ENCODE measurements around the gene OST4. TPM values are rescaled to one million over a fixed set of nuclear protein-coding genes. Genes with fewer than 3 reads are reported as not detected.
"Not testable (repeated sequence)": the region's sequence is repeated elsewhere in the genome, so short reads cannot be mapped to it uniquely, and the experiment has no call there.

OST4 gene
- total and polyA plus RNA-seq, 11 donors = 215 to 517 (median 343) TPM

DNA sequence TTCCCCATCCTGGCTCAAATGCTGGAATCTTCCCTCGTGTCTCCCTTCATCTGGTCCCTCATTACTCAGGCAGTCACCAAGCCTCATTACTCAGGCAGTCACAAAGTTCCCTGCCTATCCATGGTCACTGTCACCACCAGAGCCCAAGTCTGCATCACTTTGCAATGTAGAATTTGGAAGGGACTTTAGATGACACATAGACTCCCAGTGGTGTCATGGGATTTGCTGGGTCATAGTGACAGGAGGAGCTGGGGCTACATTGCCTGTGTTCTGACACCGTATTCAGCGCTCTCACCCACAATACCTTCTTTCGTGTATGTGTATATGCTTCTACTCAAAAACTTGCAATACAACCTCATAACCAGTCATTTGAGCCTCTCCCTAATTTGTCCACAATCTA is 4.9 kb upstream of the OST4 start:
- no peaks in the 10 kb centered on the region for H3K9me3 ChIP-seq
- no peaks in the 10 kb centered on the region for H3K36me3 ChIP-seq
- DNase-seq (no peak), ATAC-seq (no peak)
- H3K4me1 ChIP-seq = peaks cover 0 to 75% (median 36%) of the 10 kb centered on the region in 12 donors
- no peak overlapping the region for H3K4me3 ChIP-seq
- 79 to 86% (median 83%) methylated on average over 4 of the region's 4 CpGs for WGBS, 4 donors
- no peaks in the 10 kb centered on the region for H3K27me3 ChIP-seq
- intact Hi-C loops (cut with DNase I) = no loop called here
- TF ChIP-seq, protein P1, sequence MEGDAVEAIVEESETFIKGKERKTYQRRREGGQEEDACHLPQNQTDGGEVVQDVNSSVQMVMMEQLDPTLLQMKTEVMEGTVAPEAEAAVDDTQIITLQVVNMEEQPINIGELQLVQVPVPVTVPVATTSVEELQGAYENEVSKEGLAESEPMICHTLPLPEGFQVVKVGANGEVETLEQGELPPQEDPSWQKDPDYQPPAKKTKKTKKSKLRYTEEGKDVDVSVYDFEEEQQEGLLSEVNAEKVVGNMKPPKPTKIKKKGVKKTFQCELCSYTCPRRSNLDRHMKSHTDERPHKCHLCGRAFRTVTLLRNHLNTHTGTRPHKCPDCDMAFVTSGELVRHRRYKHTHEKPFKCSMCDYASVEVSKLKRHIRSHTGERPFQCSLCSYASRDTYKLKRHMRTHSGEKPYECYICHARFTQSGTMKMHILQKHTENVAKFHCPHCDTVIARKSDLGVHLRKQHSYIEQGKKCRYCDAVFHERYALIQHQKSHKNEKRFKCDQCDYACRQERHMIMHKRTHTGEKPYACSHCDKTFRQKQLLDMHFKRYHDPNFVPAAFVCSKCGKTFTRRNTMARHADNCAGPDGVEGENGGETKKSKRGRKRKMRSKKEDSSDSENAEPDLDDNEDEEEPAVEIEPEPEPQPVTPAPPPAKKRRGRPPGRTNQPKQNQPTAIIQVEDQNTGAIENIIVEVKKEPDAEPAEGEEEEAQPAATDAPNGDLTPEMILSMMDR (IDR thresholded peaks at IDR 0.05) = no peak
- TF ChIP-seq POLR2A (IDR thresholded peaks at IDR 0.05) = no peak
- H3K27ac ChIP-seq = peak overlapping the region in 3 of 12 donors; percentile 93 to 97 (median 96)

DNA sequence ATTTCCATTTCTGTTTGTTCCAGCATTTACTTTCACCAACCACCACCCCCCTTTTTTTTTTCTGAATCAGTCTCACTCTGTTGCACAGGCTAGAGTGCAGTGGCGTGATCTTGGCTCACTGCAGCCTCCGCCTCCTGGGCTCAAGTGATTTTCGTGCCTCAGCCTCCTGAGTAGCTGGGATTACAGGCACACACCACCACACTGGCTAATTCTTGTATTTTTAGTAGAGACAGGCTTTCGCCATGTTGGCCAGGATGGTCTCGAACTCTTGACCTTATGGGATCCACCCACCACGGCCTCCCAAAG is 4.1 kb upstream of the OST4 start:
- intact Hi-C loops (cut with DNase I); H3K9me3 ChIP-seq; H3K27me3 ChIP-seq; H3K36me3 ChIP-seq; ATAC-seq; H3K4me3 ChIP-seq; DNase-seq: not testable (repeated sequence)
- H3K27ac ChIP-seq = peak overlapping the region in 8 of 12 donors; percentile 41 to 99 (median 96)
- WGBS, 4 donors = 81 to 86% (median 82%) methylated on average over 6 of the region's 6 CpGs
- peaks cover 0 to 75% (median 36%) of the 10 kb centered on the region in 12 donors for H3K4me1 ChIP-seq

DNA sequence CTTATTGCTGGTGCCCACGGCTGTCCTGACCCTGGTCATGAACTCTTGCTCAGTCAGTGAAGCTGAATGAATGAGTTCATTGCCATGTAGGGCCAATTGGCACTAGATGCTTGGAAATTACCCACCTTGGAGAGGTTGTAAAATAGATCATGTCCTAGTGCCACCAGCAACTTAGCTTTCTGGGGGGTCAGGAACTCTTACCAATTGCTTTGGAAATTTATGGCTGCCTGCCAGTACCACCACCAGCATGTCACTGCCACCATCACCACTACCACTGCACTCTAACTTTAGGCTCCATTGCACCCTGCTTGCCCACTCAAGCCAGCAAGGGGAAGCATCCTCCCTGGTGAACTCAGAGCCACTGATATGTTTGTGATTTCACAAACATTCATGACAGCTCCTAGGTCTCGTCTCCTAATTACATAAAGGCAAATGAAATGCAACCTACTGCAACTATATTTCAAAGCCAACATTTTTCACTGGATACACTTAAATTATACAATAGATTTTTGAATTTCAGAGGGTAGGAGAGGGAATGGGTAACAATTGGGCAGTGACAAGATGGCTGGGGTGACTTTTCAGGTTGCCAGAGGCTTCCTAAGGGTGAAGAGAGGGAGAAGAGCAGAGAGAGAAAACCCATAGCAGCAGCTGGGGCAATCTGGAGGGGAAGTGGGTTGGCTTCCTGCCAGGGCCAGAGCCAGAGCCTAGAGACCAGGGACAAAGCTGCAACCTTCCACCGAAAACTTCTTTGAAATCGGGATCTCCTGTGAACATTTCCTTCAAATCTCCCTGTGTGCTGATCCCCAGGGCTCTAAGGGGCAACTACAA is 3.5 kb upstream of the OST4 start:
- no peak for TF ChIP-seq POLR2A (IDR thresholded peaks at IDR 0.05)
- TF ChIP-seq, protein P1 (IDR thresholded peaks at IDR 0.05) = no peak
- peak in 4 of 5 donors; percentile 60 to 87 (median 71) for DNase-seq
- intact Hi-C loops (cut with DNase I) = loop anchor here in 2 of 10 donors (5.0 kb wide), 2 partner anchors 38 to 43 kb away; partner anchors contain the start of gene TMEM214 (in 1 of the 2)

GRCh38 chr2:27073782-27074181 is 2.3 kb upstream of the OST4 start:
- H3K9me3 ChIP-seq = no peaks in the 10 kb centered on the region
- no peak overlapping the region for H3K4me3 ChIP-seq
- no peaks in the 10 kb centered on the region for H3K27me3 ChIP-seq
- TF ChIP-seq POLR2A (IDR thresholded peaks at IDR 0.05) = no peak
- TF ChIP-seq, protein P1 (IDR thresholded peaks at IDR 0.05) = no peak
- peaks cover 3 to 82% (median 47%) of the 10 kb centered on the region in 12 donors for H3K4me1 ChIP-seq
- 26 to 50% (median 35%) methylated on average over 2 of the region's 2 CpGs for WGBS, 4 donors
- H3K27ac ChIP-seq = peak overlapping the region in 11 of 12 donors; percentile 30 to 99 (median 95)
- ATAC-seq = no peak
- no peak for DNase-seq
- intact Hi-C loops (cut with DNase I) = loop anchor here in 2 of 10 donors (2.0 to 5.0 kb wide), 3 partner anchors 23 to 41 kb away; partner anchors contain the start of genes AGBL5 (in 1 of the 2) and TMEM214 (in 1 of the 2)
- H3K36me3 ChIP-seq = peaks cover 0 to 16% (median 9%) of the 10 kb centered on the region in 9 donors

More for the DNA sequence above, 3.5 kb upstream of the OST4 start:
- peak overlapping the region in 9 of 12 donors; percentile 41 to 99 (median 96) for H3K27ac ChIP-seq
- 60 to 70% (median 63%) methylated on average over 4 of the region's 4 CpGs for WGBS, 4 donors
- H3K9me3 ChIP-seq = no peaks in the 10 kb centered on the region
- H3K4me3 ChIP-seq = no peak overlapping the region
- no peaks in the 10 kb centered on the region for H3K27me3 ChIP-seq
- ATAC-seq = no peak
- peaks cover 0 to 5% (median under 1%) of the 10 kb centered on the region in 9 donors for H3K36me3 ChIP-seq
- H3K4me1 ChIP-seq = peaks cover 1 to 75% (median 39%) of the 10 kb centered on the region in 12 donors
